K562 (cell line): ENCODE measurements around the gene DGCR6L. TPM values are rescaled to one million over a fixed set of nuclear protein-coding genes. Genes with fewer than 3 reads are reported as not detected.
A peak's percentile ranks its signal among the peaks of the same experiment; 100 is the strongest.

Source experiments
- CCNT2 ChIP-seq: IDR thresholded peaks from 2 replicates; pipeline ENCODE4 v1.6.1; 2011; ENCODE audit warnings: borderline replicate concordance, low read depth, mild to moderate bottlenecking, moderate library complexity, mixed read lengths, low read length; ENCODE audit not compliant: insufficient read length; ENCODE audit errors: extremely low read depth
- CTCF ChIP-seq, 3 experiments: IDR thresholded peaks in 2 of 3; conservative IDR thresholded peaks in 1 of 3; 2 replicates each; pipeline ENCODE4 v1.5.1; 2011 to 2012; ENCODE audit warnings: low read length in 3 of 3, mild to moderate bottlenecking in 3 of 3, control low read depth in 2 of 3, improper control_type of control experiment in 1 of 3, inconsistent platforms in 1 of 3, low read depth in 1 of 3, mixed read lengths in 1 of 3, moderate library complexity in 1 of 3; ENCODE audit not compliant: insufficient read depth in 2 of 3
- GABPB1 ChIP-seq: sonication (generic); formaldehyde crosslinking; IDR thresholded peaks from 2 replicates; pipeline ENCODE4 v1.8.0; 2022; ENCODE audit warnings: mild to moderate bottlenecking, missing genetic modification reagents
- HDGF ChIP-seq: fragments of 450-650 bp; IDR thresholded peaks from 2 replicates; pipeline ENCODE4 v1.6.1; 2016
- HOMEZ ChIP-seq: fragments of 250-450 bp; sonication (Bioruptor Pico); IDR thresholded peaks from 2 replicates; pipeline ENCODE4 v1.4.0; 2020; ENCODE audit warnings: mild to moderate bottlenecking, moderate library complexity
- KAT7 ChIP-seq: sonication (generic); formaldehyde crosslinking; IDR thresholded peaks from 2 replicates; pipeline ENCODE4 v1.8.0; 2022; ENCODE audit warnings: missing genetic modification reagents, mild to moderate bottlenecking, borderline replicate concordance
- KLF16 ChIP-seq: IDR thresholded peaks from 2 replicates; pipeline ENCODE4 v1.6.1; 2016; ENCODE audit warnings: antibody characterized with exemption
- PURB ChIP-seq: sonication (generic); formaldehyde crosslinking; IDR thresholded peaks from 2 replicates; pipeline ENCODE4 v1.9.0; 2021; ENCODE audit warnings: low read depth, mild to moderate bottlenecking, missing genetic modification reagents
- RREB1 ChIP-seq: fragments of 250-450 bp; sonication (Bioruptor Pico); IDR thresholded peaks from 2 replicates; pipeline ENCODE4 v1.4.0; 2020
- SIN3A ChIP-seq, 2 experiments: fragments of 150-350 bp in 1 of 2; IDR thresholded peaks; 2 replicates each; pipeline ENCODE4 v1.6.1; 2011 to 2016; ENCODE audit warnings: borderline replicate concordance in 2 of 2, low read depth in 2 of 2, low read length in 2 of 2, mild to moderate bottlenecking in 2 of 2, moderate library complexity in 2 of 2; ENCODE audit not compliant: control insufficient read depth in 1 of 2
- ZC3H4 ChIP-seq: sonication (generic); formaldehyde crosslinking; IDR thresholded peaks from 2 replicates; pipeline ENCODE4 v1.9.0; 2021; ENCODE audit warnings: missing genetic modification reagents, borderline replicate concordance
- ZFP36 ChIP-seq: fragments of 150-350 bp; IDR thresholded peaks from 2 replicates; pipeline ENCODE4 v1.6.1; 2018; ENCODE audit warnings: low read length, low read depth; ENCODE audit not compliant: partially characterized antibody
- ZNF140 ChIP-seq: fragments of 250-450 bp; sonication (Bioruptor Pico); IDR thresholded peaks from 2 replicates; pipeline ENCODE4 v1.8.0; 2021; ENCODE audit warnings: moderate library complexity, mild to moderate bottlenecking, inconsistent platforms
- ZZZ3 ChIP-seq: fragments of 450-650 bp; IDR thresholded peaks from 2 replicates; pipeline ENCODE4 v1.6.1; 2016; ENCODE audit warnings: antibody characterized with exemption, mild to moderate bottlenecking, moderate library complexity
- polyA plus RNA-seq, 8 experiments: library from polyadenylated mRNA; depleted of rRNA in 4 of 8; stranded (reverse) in 5 of 8; unstranded in 3 of 8; fragments of >200 nt; fragmentation: Nextera tagmentation in 2 of 8; fragmentation: Illumina TruSeq in 1 of 8; extraction: Ambion mirVana in 2 of 8; extraction: Trizol in 1 of 8; gene quantifications; 2 replicates each; pipeline versions ENCODE4 v1.2.1 to v1.2.3, GENCODE V29; 2011 to 2014; ENCODE audit warnings: inconsistent platforms in 1 of 8, missing spikeins in 1 of 8
- total RNA-seq, 7 experiments: library from RNA; depleted of rRNA in 6 of 7; stranded (reverse); fragments of >200 nt in 6 of 7; fragmentation: Illumina TruSeq in 2 of 7; extraction: Trizol in 2 of 7; gene quantifications; 2 replicates each; pipeline versions ENCODE4 v1.2.1 to v1.2.3, GENCODE V29; 2011 to 2021; ENCODE audit warnings: low replicate concordance in 1 of 7

Gene DGCR6L
- total and polyA plus RNA-seq, 9 of the 15 experiments (the other 6 are each of a cell fraction or from before 2014, with no cell fraction given) = 3.6 to 151 (median 51.0) TPM

- TF ChIP-seq RREB1 (CRISPR knock-in tag) = peak; percentile 82; the same call in 1 of the 2 replicates
- peak; percentile 66 for TF ChIP-seq CCNT2
- peak; percentile 48 for TF ChIP-seq ZFP36
- TF ChIP-seq CTCF (IDR thresholded peaks at IDR 0.05 in 2 of 3, conservative IDR thresholded peaks at IDR 0.05 in 1 of 3; ENCODE audit: insufficient read depth in 2 of 3, low read depth in 1 of 3, low read length in 3 of 3) = peak in 1 of 3 experiments; percentile 9; a peak in 1 of 6 replicates
- TF ChIP-seq KLF16 = no peak
- TF ChIP-seq HDGF = no peak
- TF ChIP-seq GABPB1 (CRISPR knock-in tag) = peak; percentile 81
- TF ChIP-seq KAT7 = no peak
- no peak; the same call in 1 of the 2 replicates for TF ChIP-seq ZC3H4
- peak; percentile 68 to 94 for TF ChIP-seq SIN3A (IDR thresholded peaks at IDR 0.05; ENCODE audit: borderline replicate concordance in 2 of 2, control insufficient read depth in 1 of 2, low read depth in 2 of 2, low read length in 2 of 2)
- no peak for TF ChIP-seq PURB
- TF ChIP-seq ZZZ3 = no peak
- TF ChIP-seq HOMEZ (CRISPR knock-in tag) = 0 out of 2 replicates have a peak, but pooled peaks have one; percentile 3
- no peak for TF ChIP-seq ZNF140 (CRISPR knock-in tag)
These were observed 20.8 kb downstream of the DGCR6L start (continued) for GRCh38 chr22:20298803-20299745.
